Measurements from ENCODE around the gene GOLT1B.

Gene GOLT1B

DNA sequence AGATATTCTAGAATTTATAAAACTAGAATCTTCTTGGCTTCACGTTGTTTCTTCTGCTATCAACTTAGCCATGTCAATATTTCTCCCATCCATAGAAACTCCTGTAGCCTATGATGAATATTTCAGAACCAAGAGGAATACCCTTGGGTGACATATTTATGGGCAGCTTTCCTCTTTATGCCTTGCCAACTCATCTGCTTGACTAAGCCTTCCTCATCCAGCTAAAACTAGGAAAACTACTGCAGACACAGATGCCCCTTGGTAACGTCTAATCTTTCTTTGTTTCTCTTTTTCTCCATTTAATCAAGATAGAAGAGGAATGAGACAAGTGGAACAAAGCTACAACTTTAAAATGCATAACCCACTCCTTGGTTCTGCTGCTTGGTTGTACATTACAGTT is 6.3 kb downstream of the GOLT1B start:
- Histone ChIP-seq H3K4me2 (ENCODE audit: low read depth, low read length) (no peak overlapping the region), H3K9me3 (replicated peaks; ENCODE audit: insufficient read depth, low read length) (no peaks in the 10 kb centered on the region), H3K4me1 (ENCODE audit: low read length) (peaks cover 30% of the 10 kb centered on the region), H4K20me1 (ENCODE audit: insufficient read depth, low read length) (no peaks in the 10 kb centered on the region), H3F3A (ENCODE audit: insufficient read depth, low read length) (peaks cover 9% of the 10 kb centered on the region; the same call in 1 of the 2 replicates), H2AFZ (ENCODE audit: low read length) (no peak overlapping the region), H3K27me3 (replicated peaks; ENCODE audit: insufficient read depth, low read length) (no peaks in the 10 kb centered on the region), H3K9ac (ENCODE audit: low read length) (no peak overlapping the region), H3K9me2 (replicated peaks; ENCODE audit: insufficient read depth, low read length) (no peaks in the 10 kb centered on the region), H3K27ac (ENCODE audit: low read length) (no peak overlapping the region), H3K36me3 (replicated peaks; ENCODE audit: insufficient read depth, low read length) (peaks cover 6% of the 10 kb centered on the region; the same call in 1 of the 2 replicates), H3K4me3 (ENCODE audit: low read length) (no peak overlapping the region), H3K79me2 (ENCODE audit: low read length) (peaks cover 78% of the 10 kb centered on the region)
- TF ChIP-seq EZH2 (optimal IDR thresholded peaks at IDR 0.05; ENCODE audit: low read depth, low read length) (no peak), EZH2phosphoT487 (IDR thresholded peaks at IDR 0.05; ENCODE audit: low read length) (no peak)
- TF ChIP-seq, protein P1, sequence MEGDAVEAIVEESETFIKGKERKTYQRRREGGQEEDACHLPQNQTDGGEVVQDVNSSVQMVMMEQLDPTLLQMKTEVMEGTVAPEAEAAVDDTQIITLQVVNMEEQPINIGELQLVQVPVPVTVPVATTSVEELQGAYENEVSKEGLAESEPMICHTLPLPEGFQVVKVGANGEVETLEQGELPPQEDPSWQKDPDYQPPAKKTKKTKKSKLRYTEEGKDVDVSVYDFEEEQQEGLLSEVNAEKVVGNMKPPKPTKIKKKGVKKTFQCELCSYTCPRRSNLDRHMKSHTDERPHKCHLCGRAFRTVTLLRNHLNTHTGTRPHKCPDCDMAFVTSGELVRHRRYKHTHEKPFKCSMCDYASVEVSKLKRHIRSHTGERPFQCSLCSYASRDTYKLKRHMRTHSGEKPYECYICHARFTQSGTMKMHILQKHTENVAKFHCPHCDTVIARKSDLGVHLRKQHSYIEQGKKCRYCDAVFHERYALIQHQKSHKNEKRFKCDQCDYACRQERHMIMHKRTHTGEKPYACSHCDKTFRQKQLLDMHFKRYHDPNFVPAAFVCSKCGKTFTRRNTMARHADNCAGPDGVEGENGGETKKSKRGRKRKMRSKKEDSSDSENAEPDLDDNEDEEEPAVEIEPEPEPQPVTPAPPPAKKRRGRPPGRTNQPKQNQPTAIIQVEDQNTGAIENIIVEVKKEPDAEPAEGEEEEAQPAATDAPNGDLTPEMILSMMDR (IDR thresholded peaks at IDR 0.05; ENCODE audit: low read length), result no peak
- DNase-seq, result no peak

DNA sequence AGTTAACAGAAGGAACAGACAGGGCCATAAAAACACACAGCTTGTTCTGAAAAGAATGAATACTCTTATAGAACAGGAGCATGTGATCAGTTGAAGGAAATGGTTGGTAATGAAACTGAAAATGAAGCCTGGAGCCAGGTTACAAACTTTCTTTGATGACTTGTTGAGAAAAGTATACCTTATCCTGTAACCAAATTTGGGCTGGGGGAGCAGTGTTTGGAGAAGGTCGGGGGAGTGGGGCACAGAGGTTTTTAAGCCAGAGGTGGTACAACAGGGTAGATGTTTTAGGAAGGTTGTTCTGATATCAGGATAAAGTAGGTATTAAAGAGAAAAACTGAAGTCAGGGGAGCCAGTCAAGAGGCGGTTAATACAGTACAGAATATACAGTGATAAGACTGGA is 8.2 kb downstream of the GOLT1B start:
- Histone ChIP-seq H3K9ac (ENCODE audit: low read length) (no peak overlapping the region), H3K4me1 (ENCODE audit: low read length) (peaks cover 19% of the 10 kb centered on the region), H3F3A (ENCODE audit: insufficient read depth, low read length) (peaks cover 9% of the 10 kb centered on the region; the same call in 1 of the 2 replicates), H3K27ac (ENCODE audit: low read length) (peak overlapping the region; percentile 39; the same call in 1 of the 2 replicates), H3K4me2 (ENCODE audit: low read depth, low read length) (peak overlapping the region; percentile 68), H4K20me1 (ENCODE audit: insufficient read depth, low read length) (no peaks in the 10 kb centered on the region), H3K36me3 (replicated peaks; ENCODE audit: insufficient read depth, low read length) (peaks cover 6% of the 10 kb centered on the region; the same call in 1 of the 2 replicates), H3K79me2 (ENCODE audit: low read length) (peaks cover 59% of the 10 kb centered on the region), H3K9me2 (replicated peaks; ENCODE audit: insufficient read depth, low read length) (no peaks in the 10 kb centered on the region), H3K27me3 (replicated peaks; ENCODE audit: insufficient read depth, low read length) (no peaks in the 10 kb centered on the region), H2AFZ (ENCODE audit: low read length) (no peak overlapping the region), H3K9me3 (replicated peaks; ENCODE audit: insufficient read depth, low read length) (no peaks in the 10 kb centered on the region), H3K4me3 (ENCODE audit: low read length) (peak overlapping the region; percentile 20; the same call in 1 of the 2 replicates)
- TF ChIP-seq EZH2 (optimal IDR thresholded peaks at IDR 0.05; ENCODE audit: low read depth, low read length) (no peak), EZH2phosphoT487 (IDR thresholded peaks at IDR 0.05; ENCODE audit: low read length) (no peak)
- TF ChIP-seq, protein P1 (IDR thresholded peaks at IDR 0.05; ENCODE audit: low read length), result no peak
- DNase-seq, result peak; percentile 72

DNA sequence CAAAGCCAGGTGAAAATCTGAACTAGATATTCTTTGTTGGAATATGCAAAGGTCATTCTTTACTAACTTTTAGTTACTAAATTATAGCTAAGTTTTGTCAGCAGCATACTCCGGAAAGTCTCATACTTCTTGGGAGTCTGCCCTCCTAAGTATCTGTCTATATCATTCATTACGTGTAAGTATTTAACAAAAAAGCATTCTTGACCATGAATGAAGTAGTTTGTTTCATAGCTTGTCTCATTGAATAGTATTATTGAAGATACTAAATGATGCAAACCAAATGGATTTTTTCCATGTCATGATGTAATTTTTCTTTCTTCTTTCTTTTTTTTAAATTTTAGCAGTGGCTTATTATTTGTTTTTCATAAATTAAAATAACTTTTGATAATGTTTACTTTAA is 14.7 kb downstream of the GOLT1B start:
- no peaks in the 10 kb centered on the region for H3K9me3 ChIP-seq (replicated peaks; ENCODE audit: insufficient read depth, low read length)
- peaks cover 12% of the 10 kb centered on the region; the same call in 1 of the 2 replicates for H3K36me3 ChIP-seq (replicated peaks; ENCODE audit: insufficient read depth, low read length)
- no peaks in the 10 kb centered on the region for H3F3A ChIP-seq (ENCODE audit: insufficient read depth, low read length)
- no peaks in the 10 kb centered on the region for H3K9me2 ChIP-seq (replicated peaks; ENCODE audit: insufficient read depth, low read length)
- no peaks in the 10 kb centered on the region for H3K27me3 ChIP-seq (replicated peaks; ENCODE audit: insufficient read depth, low read length)
- TF ChIP-seq EZH2 (optimal IDR thresholded peaks at IDR 0.05; ENCODE audit: low read depth, low read length), result no peak
- TF ChIP-seq, protein P1 (IDR thresholded peaks at IDR 0.05; ENCODE audit: low read length), result no peak
- TF ChIP-seq EZH2phosphoT487 (IDR thresholded peaks at IDR 0.05; ENCODE audit: low read length), result no peak
- peaks cover 5% of the 10 kb centered on the region; the same call in 1 of the 2 replicates for H3K79me2 ChIP-seq (ENCODE audit: low read length)
- no peak overlapping the region for H3K4me2 ChIP-seq (ENCODE audit: low read depth, low read length)
- H4K20me1 ChIP-seq (ENCODE audit: insufficient read depth, low read length), result no peaks in the 10 kb centered on the region
- no peak overlapping the region for H3K4me3 ChIP-seq (ENCODE audit: low read length)
- no peak for DNase-seq
- no peak overlapping the region for H3K9ac ChIP-seq (ENCODE audit: low read length)
- H3K4me1 ChIP-seq (ENCODE audit: low read length), result no peaks in the 10 kb centered on the region
- no peak overlapping the region for H2AFZ ChIP-seq (ENCODE audit: low read length)
- H3K27ac ChIP-seq (ENCODE audit: low read length), result no peak overlapping the region

Data from MM.1S (cell line).